Measurements from ENCODE around the gene TSPAN4. TPM values are rescaled to one million over a fixed set of nuclear protein-coding genes. Genes with fewer than 3 reads are reported as not detected.

TSPAN4 gene
- total and polyA plus RNA-seq, 9 of the 15 experiments (the other 6 are each of a cell fraction or from before 2014, with no cell fraction given), result 0.07 to 31.0 (median 15.7) TPM

GRCh38 chr11:796565-797295 lies 45.9 kb upstream of the TSPAN4 start (continued):
- TF ChIP-seq REST (IDR thresholded peaks at IDR 0.05; ENCODE audit: borderline replicate concordance) (no peak), REST (CRISPR knock-in tag; IDR thresholded peaks at IDR 0.05; ENCODE audit: low read depth) (no peak), ZNF12 (CRISPR knock-in tag; IDR thresholded peaks at IDR 0.05) (no peak), WHSC1 (IDR thresholded peaks at IDR 0.05; ENCODE audit: low read length) (no peak), ARHGAP35 (IDR thresholded peaks at IDR 0.05; ENCODE audit: partially characterized antibody) (no peak), MYBL2 (IDR thresholded peaks at IDR 0.05; ENCODE audit: low read depth) (no peak), MYBL2 (CRISPR knock-in tag; IDR thresholded peaks at IDR 0.05; ENCODE audit: borderline replicate concordance) (no peak), SIX5 (IDR thresholded peaks at IDR 0.05; ENCODE audit: borderline replicate concordance in 1 of 2, insufficient read depth in 1 of 2, low read depth in 1 of 2, low read length in 2 of 2) (no peak), EGR1 (conservative IDR thresholded peaks at IDR 0.05) (no peak), HOXB6 (CRISPR knock-in tag; IDR thresholded peaks at IDR 0.05; ENCODE audit: borderline replicate concordance) (no peak), TAL1 (IDR thresholded peaks at IDR 0.05) (no peak), HNRNPUL1 (IDR thresholded peaks at IDR 0.05; ENCODE audit: low read length) (no peak), KDM4B (IDR thresholded peaks at IDR 0.05; ENCODE audit: borderline replicate concordance in 2 of 2, low read depth in 1 of 2) (no peak), SMAD2 (IDR thresholded peaks at IDR 0.05; ENCODE audit: low read depth, low read length) (no peak), TRIM28 (IDR thresholded peaks at IDR 0.05) (no peak), BRCA1 (IDR thresholded peaks at IDR 0.05) (no peak), BRCA1 (CRISPR knock-in tag; IDR thresholded peaks at IDR 0.05) (no peak)
- TF ChIP-seq, protein P1, sequence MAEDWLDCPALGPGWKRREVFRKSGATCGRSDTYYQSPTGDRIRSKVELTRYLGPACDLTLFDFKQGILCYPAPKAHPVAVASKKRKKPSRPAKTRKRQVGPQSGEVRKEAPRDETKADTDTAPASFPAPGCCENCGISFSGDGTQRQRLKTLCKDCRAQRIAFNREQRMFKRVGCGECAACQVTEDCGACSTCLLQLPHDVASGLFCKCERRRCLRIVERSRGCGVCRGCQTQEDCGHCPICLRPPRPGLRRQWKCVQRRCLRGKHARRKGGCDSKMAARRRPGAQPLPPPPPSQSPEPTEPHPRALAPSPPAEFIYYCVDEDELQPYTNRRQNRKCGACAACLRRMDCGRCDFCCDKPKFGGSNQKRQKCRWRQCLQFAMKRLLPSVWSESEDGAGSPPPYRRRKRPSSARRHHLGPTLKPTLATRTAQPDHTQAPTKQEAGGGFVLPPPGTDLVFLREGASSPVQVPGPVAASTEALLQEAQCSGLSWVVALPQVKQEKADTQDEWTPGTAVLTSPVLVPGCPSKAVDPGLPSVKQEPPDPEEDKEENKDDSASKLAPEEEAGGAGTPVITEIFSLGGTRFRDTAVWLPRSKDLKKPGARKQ (CRISPR knock-in tag; IDR thresholded peaks at IDR 0.05), result no peak
- TF ChIP-seq, protein P2, sequence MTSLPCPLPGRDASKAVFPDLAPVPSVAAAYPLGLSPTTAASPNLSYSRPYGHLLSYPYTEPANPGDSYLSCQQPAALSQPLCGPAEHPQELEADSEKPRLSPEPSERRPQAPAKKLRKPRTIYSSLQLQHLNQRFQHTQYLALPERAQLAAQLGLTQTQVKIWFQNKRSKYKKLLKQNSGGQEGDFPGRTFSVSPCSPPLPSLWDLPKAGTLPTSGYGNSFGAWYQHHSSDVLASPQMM (CRISPR knock-in tag; IDR thresholded peaks at IDR 0.05), result no peak

Measured in K562 (cell line).